HG03457 (cell line): ENCODE data around the gene ENDOD1.
"Not testable (repeated sequence)": the region's sequence is repeated elsewhere in the genome, so short reads cannot be mapped to it uniquely, and the experiment has no call there.

ENCODE experiments used
- ATAC-seq: cut with Tn5 transposase; IDR thresholded peaks from one replicate; pipeline ENCODE4 v1.9.1; 2021; ENCODE audit warnings: moderate number of reproducible peaks; ENCODE audit not compliant: unreplicated experiment

Gene ENDOD1, protein sequence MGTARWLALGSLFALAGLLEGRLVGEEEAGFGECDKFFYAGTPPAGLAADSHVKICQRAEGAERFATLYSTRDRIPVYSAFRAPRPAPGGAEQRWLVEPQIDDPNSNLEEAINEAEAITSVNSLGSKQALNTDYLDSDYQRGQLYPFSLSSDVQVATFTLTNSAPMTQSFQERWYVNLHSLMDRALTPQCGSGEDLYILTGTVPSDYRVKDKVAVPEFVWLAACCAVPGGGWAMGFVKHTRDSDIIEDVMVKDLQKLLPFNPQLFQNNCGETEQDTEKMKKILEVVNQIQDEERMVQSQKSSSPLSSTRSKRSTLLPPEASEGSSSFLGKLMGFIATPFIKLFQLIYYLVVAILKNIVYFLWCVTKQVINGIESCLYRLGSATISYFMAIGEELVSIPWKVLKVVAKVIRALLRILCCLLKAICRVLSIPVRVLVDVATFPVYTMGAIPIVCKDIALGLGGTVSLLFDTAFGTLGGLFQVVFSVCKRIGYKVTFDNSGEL

DNA sequence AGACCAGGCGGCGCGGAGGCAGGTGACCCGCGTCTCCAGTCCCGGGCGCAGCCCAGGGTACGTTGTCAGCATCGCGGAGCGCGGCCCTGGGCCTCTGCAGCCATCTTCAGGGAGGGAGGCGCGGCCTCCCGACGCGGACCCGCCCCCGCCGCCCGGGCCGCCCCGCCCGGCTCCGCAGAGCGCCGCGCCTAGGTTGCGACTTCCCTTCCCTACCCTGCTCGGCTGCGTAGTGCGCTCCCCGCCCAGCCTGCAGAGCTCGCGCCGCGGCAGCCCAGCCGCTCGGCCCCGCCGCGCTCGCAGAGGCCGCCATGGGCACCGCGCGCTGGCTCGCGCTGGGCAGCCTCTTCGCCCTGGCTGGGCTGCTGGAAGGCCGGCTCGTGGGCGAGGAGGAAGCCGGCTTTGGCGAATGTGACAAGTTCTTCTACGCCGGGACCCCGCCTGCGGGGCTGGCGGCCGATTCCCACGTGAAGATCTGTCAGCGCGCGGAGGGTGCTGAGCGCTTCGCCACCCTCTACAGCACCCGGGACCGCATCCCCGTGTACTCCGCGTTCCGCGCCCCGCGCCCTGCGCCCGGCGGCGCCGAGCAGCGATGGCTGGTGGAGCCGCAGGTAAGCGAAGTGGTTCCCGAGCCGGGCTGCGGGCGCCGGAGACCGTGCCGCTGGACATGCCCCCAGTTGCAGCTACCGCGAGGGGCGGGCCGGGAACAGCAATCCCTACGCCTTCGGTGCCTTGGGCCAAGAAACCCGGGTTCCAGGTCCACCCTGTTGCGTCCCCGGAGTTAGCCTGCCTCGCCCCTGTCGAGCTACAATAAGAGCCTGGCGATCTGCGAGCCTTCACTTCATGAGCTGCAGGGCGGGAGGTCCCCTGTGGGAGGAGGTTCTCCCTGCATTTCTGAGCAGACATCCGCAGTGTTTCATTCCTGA, at the start of gene ENDOD1:
TSS of gene ENDOD1 (plus strand) at position 227 of the 923 bp plus-strand sequence. CDS start at position 309, 82 bp downstream.
- peak; percentile 86 for ATAC-seq

DNA sequence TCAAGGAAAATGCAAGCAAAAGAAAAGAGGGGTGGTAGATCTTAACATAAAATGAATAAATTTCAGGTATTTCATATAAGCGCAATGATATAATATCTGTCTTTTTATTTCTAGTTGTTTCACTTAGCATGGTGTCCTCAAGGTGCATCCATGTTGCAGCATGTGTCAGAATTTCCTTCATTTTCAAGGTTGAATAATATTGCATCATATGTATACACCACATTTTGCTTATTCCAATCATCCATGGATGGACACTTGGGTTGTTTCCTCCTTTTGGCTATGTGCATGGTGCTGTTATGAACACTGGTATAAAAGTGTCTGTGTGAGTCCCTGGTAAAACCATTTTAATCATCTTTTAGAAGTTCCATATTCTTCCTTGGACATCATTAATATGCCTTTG, 47.4 kb upstream of the ENDOD1 start:
- ATAC-seq, result no peak

DNA sequence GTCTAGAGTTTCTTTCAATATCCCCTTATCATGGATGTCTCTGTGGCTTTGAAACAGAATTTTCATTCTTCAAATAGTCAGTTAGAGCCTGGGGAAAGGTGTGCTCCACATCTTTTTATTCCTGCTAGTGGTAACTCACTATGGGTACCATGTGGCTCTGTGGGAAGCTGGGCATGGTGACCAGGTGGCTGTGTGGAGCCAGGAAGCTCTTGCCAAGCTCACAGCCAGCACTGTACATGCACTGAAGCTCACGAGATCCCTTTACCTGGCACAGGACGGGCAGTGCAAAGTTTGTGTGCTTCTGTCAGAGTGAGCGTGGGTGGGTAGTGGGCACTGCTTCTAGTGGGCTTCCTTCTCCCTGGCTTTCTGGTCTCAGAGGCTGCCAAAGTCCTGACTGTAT, 46.7 kb upstream of the ENDOD1 start:
- no peak for ATAC-seq

DNA sequence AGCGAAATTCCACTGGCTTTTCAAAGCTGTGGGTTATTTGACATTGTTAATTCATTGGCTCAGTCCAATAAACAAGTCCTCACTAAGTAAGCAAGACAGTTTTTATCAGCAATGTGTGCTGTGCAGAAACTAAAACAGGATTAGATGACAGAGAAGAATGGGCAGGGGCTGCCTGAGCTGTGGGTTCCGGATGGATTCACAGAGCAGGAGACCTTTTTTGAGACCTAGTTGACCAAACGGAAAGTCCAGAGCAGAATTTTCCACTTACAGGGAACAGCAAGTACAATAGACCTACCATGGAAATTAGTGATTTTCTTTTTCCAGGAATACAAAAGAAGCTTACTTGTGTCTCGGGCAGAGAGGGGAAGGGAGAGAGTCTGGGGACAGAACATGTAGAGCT, 45.6 kb upstream of the ENDOD1 start:
- no peak for ATAC-seq

DNA sequence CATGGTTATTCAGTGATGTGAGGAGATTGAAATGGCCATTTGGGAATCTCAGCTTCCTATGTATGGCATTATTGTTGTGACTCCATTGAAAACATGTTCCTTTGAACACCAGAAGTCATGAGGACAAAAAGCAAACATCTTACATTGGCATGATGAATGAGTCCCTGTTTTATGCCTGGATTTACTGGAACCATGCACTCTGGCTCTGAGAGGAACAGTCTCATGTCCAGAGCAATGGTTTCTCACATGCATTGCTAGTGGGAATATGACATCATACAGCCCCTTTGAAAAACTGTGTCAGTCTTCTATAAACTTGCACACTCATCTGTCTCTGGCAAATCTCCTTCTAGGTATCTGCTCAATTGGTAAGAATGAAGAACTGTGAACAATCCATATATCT, 43.8 kb upstream of the ENDOD1 start:
- ATAC-seq, result no peak

DNA sequence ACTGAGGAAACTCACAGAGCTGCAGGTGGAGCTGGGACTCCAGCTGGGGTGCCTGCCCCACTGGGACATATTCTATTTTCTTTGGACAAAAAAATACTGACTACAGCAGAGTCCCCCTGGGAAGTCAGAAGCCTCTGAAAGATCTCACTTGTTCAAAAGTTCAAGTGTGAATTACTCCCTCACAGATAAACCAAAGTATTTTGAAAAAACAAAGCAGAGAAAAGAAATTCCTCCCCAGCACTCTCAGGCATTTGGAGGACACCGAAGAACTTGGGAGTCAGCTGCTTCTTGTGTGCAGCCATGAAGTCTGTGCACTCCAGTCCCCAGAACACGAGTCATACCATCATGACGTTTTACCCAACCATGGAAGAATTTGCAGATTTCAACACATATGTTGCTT, 40.5 kb upstream of the ENDOD1 start, which contains the start of gene KDM4F:
TSS of gene KDM4F (plus strand) at position 301 of the 400 bp plus-strand sequence.
- ATAC-seq, result not testable (repeated sequence)

DNA sequence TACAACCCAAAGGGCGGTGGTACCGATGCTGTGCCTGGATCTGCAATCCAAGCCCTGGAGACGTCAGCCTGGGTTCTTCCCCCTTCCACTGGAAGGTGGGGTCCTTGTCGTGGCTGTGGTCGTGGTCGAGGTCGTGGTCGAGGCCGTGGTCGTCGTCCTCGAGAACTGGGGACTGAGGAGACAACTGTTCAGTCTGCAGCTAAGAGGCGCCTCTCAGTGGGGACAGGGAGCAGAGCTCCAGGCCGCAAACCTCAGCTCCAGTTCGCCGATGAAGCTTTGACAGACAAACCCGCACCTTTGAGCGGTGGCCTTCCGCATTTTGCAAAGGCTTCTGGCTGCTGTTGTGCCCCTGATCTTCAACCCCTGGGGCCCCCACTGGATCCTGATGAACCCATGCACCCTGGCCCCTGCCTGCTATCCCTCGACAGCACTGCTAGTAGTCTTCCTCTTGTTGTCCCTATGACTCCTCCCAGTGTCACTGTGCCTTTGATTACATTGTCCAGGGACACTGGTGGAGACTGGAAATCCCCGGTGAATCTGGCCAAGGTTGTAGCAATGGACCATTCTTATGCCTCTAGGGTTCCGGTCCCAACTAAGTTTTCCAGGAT, 38.9 kb upstream of the ENDOD1 start:
- no peak for ATAC-seq

DNA sequence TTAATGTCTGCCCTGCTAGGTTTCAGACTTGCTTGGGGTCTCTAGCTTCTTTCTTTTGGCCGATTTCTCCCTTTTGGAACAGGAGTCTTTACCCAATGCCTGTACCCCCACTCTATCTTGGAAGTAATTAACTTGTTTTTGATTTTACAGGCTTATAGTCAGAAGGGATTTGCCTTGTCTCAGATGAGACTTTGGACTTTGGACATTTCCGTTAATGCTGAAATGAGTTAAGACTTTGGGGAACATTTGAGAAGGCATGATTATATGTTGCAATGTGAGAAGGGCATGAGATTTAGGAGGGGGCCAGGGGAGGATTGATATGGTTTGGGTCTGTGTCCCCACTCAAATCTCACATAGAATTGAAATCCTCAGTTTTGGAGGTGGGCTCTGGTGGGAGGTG, 35.3 kb upstream of the ENDOD1 start:
- ATAC-seq, result no peak

DNA sequence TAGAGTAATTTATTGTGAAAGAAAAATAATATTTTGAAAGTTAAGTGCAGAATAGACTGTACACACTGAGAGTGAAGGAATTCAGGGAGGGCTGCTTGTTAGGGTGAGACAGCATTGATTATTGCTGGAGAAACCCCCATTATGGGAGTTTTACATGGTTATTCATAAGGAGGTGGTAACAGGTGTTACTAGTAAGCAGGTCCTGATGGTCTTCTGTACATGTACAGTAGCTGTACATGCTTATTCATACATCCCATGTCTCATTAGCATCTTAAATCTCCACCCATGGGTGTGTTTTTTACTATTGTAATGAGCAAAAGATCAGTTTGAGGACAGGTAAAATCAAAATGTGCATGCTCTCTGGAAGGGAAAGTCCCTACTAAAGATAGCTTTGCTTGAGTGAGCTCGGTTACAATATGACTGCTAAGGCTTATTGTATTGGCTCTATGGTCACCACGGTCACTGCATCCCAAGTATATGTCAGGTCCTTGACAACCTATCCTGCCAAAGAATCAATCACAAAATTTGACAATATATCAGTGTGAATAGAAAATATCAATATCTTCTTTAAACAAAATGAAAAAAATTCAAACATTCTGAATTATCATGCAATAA, 34.3 kb upstream of the ENDOD1 start:
- ATAC-seq, result peak; percentile 93

DNA sequence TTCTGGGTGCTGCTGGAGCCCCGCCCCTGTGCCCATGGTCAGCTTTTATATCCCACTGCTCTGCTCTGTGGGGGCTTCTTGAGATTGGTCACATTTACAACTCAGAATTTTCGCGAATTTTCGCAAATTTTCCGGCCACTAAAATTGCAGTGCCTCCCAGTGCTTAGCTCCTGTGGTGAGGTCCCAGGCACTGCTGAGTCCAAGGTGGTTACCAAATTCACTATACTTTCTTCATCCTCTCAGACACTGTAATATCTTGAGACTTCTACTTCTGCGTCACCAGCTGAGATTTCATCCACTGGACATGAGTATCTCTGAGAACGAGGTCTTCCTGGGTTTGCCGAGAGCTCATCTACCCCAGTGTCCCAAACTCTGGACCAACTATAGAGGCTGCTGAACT, 31.7 kb upstream of the ENDOD1 start:
- no peak for ATAC-seq

DNA sequence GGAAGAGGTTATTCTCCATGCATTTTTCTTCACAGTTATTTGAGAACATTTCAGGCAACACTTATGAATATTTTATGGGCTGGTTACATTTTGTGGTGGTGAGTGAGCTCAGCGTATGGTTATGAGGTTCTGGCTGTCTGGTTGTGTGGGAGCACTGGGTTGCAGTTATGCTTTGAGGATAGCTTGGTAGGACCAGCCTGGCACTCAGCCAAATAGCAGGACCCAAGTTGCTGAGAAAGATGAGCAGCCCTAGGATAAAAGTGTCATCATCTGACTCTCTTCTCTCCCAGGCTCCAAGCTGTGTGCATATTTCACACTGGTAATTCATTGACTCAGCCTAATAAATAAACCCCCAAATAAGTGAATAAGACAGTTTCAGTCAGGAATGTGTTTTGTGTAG, 31.0 kb upstream of the ENDOD1 start:
- ATAC-seq, result no peak

DNA sequence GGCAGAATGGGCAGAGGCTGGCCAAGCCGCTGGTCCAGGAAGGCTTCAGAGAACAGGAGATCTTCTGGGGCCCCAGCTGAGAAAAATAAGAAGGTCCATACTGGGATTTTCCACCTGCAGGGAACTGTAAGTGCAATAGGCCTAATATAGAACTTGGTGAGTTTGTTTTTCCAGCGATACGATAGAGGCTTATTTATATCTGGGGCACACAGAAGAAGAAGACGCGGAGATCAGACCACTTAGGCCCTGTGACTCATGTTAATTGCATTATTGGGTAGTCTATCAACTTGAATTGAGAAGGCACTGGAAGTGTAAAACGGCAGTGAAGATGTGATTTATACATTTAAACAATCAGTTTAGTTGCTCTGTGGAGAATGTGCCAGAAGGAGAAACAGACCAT, 30.6 kb upstream of the ENDOD1 start:
- no peak for ATAC-seq

DNA sequence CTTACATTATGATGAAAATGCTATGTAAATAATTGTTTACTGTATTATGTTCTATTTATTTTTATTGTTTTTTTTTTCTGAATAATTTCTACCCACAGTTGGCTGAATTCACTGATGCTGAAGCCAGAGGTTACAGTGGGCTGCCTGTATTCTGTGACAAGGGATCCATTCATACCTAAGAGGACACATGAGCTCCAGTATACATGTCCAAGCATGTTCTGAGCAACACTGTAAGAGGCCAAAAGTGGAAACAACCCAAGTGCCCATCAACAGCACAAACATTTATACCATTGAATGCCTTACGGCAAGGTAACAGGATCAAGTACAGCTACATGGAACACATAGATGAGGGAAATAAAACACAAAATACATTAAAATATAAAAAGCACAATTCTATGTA, 24.3 kb upstream of the ENDOD1 start:
- ATAC-seq, result no peak

DNA sequence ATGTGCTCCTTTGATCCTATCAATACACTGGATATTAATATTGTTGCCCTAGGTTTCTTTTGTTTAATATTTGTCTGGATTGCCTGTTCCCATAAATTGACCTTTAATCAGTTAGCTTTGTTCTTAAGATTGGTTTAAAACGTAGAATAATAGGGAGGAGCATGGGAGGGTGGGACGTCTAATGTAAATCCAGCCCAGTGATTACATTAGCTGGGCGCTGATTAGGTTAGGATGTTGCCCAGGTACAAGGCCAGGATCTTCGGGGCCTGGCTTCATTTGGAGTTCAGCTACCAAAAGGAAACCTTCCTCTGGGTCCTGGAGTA, 23.0 kb upstream of the ENDOD1 start, which contains the start of gene SRSF8:
TSS of gene SRSF8 (plus strand) at position 204 of the 323 bp plus-strand sequence. CDS start 308 bp downstream, outside the sequence.
- peak; percentile 34 for ATAC-seq

DNA sequence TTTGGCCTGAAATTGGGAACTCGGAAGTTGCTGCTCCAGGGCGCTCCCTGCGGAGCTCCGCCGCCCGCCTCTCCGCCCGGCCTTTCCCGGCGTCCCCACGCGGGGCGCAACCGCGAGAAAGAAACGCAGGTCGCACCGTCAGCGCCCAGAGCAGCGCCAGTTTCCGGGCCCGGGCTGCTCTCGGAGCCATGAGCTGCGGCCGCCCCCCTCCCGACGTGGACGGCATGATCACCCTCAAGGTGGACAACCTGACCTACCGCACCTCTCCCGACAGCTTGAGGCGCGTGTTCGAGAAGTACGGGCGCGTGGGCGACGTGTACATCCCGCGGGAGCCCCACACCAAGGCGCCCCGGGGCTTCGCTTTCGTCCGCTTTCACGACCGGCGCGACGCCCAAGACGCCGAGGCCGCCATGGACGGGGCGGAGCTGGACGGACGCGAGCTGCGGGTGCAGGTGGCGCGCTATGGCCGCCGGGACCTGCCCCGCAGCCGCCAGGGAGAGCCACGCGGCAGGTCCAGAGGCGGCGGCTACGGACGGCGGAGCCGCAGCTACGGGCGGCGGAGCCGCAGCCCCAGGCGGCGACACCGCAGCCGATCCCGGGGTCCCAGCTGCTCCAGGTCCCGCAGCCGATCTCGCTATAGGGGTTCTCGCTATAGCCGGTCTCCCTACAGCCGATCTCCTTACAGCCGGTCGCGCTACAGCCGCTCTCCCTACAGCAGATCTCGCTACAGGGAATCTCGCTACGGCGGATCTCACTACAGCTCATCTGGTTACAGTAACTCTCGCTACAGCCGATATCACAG, 22.4 kb upstream of the ENDOD1 start:
- ATAC-seq, result peak; percentile 50

DNA sequence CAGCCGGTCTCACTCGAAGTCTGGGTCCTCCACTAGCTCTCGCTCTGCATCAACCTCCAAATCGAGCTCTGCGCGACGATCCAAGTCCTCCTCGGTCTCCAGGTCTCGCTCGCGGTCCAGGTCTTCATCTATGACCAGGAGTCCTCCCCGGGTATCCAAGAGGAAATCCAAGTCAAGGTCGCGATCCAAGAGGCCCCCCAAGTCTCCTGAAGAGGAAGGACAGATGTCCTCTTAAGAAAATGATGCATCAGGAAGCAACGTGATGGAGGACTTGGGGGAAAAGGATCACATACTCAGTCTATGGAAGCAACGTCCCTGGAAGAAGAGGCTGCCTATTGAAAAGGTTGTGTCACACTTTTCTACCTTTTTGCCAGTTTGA, 21.8 kb upstream of the ENDOD1 start:
- no peak for ATAC-seq

DNA sequence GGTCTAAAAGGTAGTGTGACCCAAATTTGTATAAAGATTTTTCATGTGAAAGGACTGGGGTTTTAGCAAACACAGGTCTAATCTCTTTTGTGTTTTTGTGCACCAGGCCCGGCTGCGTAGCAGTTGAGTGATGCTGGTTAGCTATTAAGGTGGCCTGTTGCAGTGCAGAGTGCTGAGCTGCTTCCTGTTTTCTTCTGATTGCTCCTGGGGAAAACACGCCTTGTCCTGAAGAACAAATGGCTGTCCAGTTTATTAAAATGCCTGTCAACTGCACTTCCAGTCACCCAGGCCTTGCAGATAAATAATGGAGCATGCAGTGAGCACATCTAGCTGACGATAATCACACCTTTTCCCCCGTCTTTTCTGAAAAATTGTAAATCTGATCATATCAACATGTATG, 21.1 kb upstream of the ENDOD1 start:
- peak; percentile 60 for ATAC-seq

DNA sequence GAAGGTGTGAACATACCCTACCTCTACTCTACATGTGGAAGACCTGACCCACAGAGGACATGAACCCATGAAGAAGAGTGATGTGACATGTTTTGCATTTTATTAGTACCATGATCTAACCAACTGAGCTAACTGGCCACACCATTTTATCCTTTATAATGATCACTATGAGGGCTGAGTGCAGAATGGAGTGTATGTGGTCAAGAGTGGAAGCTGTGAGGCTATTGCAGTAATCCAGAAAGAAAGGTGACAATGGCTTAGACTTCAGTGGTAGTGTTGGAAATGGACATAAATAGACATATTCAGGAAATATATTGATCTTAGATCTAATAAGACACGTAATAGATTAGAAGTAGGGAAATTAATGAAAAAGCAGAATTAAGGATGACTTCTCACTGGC, 19.2 kb upstream of the ENDOD1 start:
- no peak for ATAC-seq

DNA sequence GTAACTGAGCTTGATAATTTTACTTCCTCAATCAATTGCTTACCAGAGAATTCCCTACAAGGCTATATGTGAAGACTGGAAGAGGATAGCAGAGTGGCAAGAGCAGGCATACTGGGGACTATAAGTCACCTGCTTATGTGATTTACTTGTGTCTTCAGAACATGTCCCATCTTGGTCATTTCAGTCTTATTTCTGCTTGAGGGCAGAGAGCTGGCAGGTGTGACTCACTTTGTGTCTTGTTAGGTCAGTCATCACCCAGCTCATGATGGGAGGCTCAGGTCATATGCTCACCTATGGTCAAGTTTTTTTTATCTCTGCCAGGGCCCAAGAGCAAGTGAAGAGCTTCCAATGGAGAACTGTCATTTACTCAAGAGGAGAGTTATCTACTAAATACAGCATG, 16.7 kb upstream of the ENDOD1 start:
- no peak for ATAC-seq
